Ishikawa (cell line): ENCODE data around the gene HAUS7.

ENCODE experiments used
- EGR1 ChIP-seq: IDR thresholded peaks from 2 replicates; pipeline ENCODE4 v1.6.1; 2012
- EP300 ChIP-seq: IDR thresholded peaks from 2 replicates; pipeline ENCODE4 v1.6.1; 2012; ENCODE audit warnings: borderline replicate concordance
- FOXM1 ChIP-seq: IDR thresholded peaks from 2 replicates; pipeline ENCODE4 v1.6.1; 2012; ENCODE audit warnings: low read depth, borderline replicate concordance
- NFIC ChIP-seq: IDR thresholded peaks from 2 replicates; pipeline ENCODE4 v1.6.1; 2012
- TAF1 ChIP-seq: IDR thresholded peaks from 2 replicates; pipeline ENCODE4 v1.6.1; 2012; ENCODE audit warnings: low read depth, mild to moderate bottlenecking
- TCF12 ChIP-seq: IDR thresholded peaks from 2 replicates; pipeline ENCODE4 v1.6.1; 2012; ENCODE audit warnings: low read depth
- TF ChIP-seq, protein P1 (sequence below): IDR thresholded peaks from 2 replicates; pipeline ENCODE4 v1.6.1; 2012

DNA sequence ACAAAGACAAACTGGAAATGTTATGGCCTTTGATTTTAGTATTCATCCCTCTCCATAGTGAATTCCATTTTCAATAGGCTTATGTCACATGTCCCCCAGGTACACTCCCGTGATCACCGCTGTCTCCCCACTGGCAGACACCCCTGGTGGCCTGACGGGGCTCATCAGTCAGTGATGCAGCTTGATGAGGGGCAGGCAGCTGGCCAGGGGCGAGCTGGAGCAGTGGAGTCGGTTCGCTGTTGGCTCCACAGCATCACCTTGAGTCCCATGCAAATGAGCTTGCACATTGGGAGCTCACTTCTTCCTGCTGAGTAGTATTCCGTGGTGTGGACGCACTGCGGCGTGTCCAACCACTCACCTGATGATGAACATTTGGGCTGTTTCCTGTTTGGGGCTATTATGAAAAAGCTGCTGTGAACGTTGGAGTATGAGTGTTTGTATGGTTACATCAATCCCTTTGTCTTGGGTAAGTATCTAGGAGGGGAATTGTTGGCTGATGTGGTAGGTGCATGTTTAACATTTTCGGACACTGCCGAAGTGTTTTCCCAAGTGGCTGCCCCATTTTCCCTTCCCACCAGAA is 29.7 kb downstream of the HAUS7 start:
- TF ChIP-seq EP300 (no peak), TCF12 (no peak), TAF1 (no peak), FOXM1 (no peak), NFIC (no peak), EGR1 (no peak)
- TF ChIP-seq, protein P1, sequence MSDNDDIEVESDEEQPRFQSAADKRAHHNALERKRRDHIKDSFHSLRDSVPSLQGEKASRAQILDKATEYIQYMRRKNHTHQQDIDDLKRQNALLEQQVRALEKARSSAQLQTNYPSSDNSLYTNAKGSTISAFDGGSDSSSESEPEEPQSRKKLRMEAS: no peak
